Germinal center (tissue), 1 donor: ENCODE results near the gene PARD6B.
A peak's percentile ranks its signal among the peaks of the same experiment; 100 is the strongest.
"Not testable (repeated sequence)": the region's sequence is repeated elsewhere in the genome, so short reads cannot be mapped to it uniquely, and the experiment has no call there.

Experiments used
- DNase-seq: peaks from one replicate; pipeline ENCODE4 v3.0.0; 2012; ENCODE audit warnings: mixed read lengths, low spot score

PARD6B gene

GRCh38 chr20:50799890-50800550, 68.6 kb downstream of the PARD6B start:
- no peak for DNase-seq

- DNase-seq = not testable (repeated sequence)
Observed at GRCh38 chr20:50800986-50801746, 69.8 kb downstream of the PARD6B start.

- DNase-seq = no peak
Observed at GRCh38 chr20:50801747-50802125, 70.4 kb downstream of the PARD6B start.

GRCh38 chr20:50802289-50802688, 70.9 kb downstream of the PARD6B start:
- DNase-seq = no peak

GRCh38 chr20:50804437-50805348, 73.3 kb downstream of the PARD6B start:
- DNase-seq = peak; percentile 61

- no peak for DNase-seq
Observed at GRCh38 chr20:50805349-50805684, 73.9 kb downstream of the PARD6B start.

GRCh38 chr20:50806126-50806768, 74.9 kb downstream of the PARD6B start:
- DNase-seq = no peak
